Measurements from ENCODE around the gene IER5L.

GRCh38 chr9:129185402-129185801 is 7.3 kb upstream of the IER5L start:
- TF ChIP-seq CTCF (IDR thresholded peaks at IDR 0.05) (no peak), POLR2A (IDR thresholded peaks at IDR 0.05) (no peak)
